Thyroid gland (tissue), 4 donors: ENCODE results near the gene ELF3.

ENCODE experiments used
- POLR2A ChIP-seq, 2 donors: fragments of 450-650 bp; IDR thresholded peaks; one replicate each; pipeline ENCODE4 v1.6.1; 2017; ENCODE audit warnings: antibody characterized with exemption in 2 of 2, mild to moderate bottlenecking in 2 of 2, moderate library complexity in 1 of 2
- TF ChIP-seq, protein P1 (sequence below), 6 experiments: fragments of 200-600 bp in 3 of 6; fragments of 450-650 bp in 3 of 6; sonication (generic) in 3 of 6; IDR thresholded peaks; one replicate each; pipeline ENCODE4 v1.5.1; 2016 to 2019; ENCODE audit warnings: antibody characterized with exemption in 6 of 6, mild to moderate bottlenecking in 2 of 6, inconsistent platforms in 1 of 6, moderate library complexity in 1 of 6

GRCh38 chr1:202009326-202010179 is 834 bp upstream of the ELF3 start:
- TF ChIP-seq, protein P1, sequence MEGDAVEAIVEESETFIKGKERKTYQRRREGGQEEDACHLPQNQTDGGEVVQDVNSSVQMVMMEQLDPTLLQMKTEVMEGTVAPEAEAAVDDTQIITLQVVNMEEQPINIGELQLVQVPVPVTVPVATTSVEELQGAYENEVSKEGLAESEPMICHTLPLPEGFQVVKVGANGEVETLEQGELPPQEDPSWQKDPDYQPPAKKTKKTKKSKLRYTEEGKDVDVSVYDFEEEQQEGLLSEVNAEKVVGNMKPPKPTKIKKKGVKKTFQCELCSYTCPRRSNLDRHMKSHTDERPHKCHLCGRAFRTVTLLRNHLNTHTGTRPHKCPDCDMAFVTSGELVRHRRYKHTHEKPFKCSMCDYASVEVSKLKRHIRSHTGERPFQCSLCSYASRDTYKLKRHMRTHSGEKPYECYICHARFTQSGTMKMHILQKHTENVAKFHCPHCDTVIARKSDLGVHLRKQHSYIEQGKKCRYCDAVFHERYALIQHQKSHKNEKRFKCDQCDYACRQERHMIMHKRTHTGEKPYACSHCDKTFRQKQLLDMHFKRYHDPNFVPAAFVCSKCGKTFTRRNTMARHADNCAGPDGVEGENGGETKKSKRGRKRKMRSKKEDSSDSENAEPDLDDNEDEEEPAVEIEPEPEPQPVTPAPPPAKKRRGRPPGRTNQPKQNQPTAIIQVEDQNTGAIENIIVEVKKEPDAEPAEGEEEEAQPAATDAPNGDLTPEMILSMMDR (IDR thresholded peaks at IDR 0.05), result peak; percentile 70 to 92 (median 83)
- TF ChIP-seq POLR2A (IDR thresholded peaks at IDR 0.05), result no peak
